ENCODE results near the gene IGFLR1.

DNA sequence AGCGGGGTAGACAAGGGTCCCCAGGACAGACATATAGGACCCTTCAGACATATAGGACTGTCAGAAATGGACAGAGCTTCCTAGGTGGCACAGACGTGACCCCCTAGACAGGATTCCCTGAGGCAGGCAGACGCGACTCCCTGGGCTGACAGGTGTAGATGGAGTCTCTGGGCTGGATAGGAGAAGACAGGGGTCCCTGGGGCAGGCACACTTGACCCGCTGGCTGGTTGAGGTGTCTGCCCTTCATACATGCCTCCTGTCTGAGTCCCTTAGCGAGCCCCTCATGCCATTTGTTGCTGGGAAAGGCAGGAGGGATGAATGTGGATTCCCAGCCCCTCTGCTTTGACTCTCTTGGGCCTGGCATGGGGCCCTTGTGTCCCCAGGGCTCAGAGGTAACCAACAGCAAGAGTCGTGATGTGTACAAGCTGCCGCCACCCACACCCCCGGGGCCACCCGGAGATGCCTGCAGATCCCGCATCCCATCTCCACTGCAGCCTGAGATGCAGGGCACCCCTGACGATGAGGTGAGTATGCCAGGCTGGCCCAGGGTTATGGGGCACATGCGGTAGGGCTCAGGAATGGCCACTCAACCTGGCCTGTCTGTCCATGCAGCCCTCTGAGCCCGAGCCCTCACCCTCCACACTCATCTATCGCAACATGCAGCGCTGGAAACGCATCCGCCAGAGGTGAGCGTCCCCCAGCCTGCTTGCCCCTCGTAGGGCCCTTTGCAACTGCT lies 11.6 kb upstream of the IGFLR1 start:
- TF ChIP-seq, protein P1, sequence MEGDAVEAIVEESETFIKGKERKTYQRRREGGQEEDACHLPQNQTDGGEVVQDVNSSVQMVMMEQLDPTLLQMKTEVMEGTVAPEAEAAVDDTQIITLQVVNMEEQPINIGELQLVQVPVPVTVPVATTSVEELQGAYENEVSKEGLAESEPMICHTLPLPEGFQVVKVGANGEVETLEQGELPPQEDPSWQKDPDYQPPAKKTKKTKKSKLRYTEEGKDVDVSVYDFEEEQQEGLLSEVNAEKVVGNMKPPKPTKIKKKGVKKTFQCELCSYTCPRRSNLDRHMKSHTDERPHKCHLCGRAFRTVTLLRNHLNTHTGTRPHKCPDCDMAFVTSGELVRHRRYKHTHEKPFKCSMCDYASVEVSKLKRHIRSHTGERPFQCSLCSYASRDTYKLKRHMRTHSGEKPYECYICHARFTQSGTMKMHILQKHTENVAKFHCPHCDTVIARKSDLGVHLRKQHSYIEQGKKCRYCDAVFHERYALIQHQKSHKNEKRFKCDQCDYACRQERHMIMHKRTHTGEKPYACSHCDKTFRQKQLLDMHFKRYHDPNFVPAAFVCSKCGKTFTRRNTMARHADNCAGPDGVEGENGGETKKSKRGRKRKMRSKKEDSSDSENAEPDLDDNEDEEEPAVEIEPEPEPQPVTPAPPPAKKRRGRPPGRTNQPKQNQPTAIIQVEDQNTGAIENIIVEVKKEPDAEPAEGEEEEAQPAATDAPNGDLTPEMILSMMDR (conservative IDR thresholded peaks at IDR 0.05): no peak
- TF ChIP-seq ZFX (IDR thresholded peaks at IDR 0.05): no peak

Data from C4-2B (cell line).